Measurements from ENCODE around the gene KLRC3.
"Not testable (repeated sequence)": the region's sequence is repeated elsewhere in the genome, so short reads cannot be mapped to it uniquely, and the experiment has no call there.

The KLRC3 gene

GRCh38 chr12:10430623-10431022 lies 10.2 kb upstream of the KLRC3 start:
- not testable (repeated sequence) for H3K4me1 ChIP-seq, H3K27me3 ChIP-seq, H3K9ac ChIP-seq, H4K20me1 ChIP-seq, H3K4me3 ChIP-seq, H3K36me3 ChIP-seq, H3K4me2 ChIP-seq, H3K27ac ChIP-seq, H3K9me3 ChIP-seq

DNA sequence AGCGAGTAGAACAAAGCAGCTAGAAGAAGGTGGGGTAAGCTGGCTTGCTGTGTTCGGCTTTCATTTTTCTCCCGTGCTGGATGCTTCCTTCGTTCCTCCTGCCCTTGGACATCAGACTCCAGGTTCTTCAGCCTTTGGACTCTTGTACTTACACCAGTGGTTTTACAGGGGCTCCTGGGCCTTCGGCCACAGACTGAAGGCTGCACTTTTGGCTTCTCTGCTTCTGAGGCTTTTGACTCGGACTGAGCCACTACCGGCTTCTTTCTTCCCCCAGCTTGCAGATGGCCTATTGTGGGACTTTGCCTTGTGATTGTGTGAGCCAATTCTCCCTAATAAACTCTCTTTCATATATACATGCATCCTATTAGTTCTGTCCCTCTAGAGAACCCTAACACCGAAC lies 5.5 kb upstream of the KLRC3 start:
- not testable (repeated sequence) for H3K27ac ChIP-seq, H3K36me3 ChIP-seq, H4K20me1 ChIP-seq, H3K4me2 ChIP-seq, H3K27me3 ChIP-seq, H3K9ac ChIP-seq, H3K9me3 ChIP-seq, H3K4me3 ChIP-seq, H3K4me1 ChIP-seq

DNA sequence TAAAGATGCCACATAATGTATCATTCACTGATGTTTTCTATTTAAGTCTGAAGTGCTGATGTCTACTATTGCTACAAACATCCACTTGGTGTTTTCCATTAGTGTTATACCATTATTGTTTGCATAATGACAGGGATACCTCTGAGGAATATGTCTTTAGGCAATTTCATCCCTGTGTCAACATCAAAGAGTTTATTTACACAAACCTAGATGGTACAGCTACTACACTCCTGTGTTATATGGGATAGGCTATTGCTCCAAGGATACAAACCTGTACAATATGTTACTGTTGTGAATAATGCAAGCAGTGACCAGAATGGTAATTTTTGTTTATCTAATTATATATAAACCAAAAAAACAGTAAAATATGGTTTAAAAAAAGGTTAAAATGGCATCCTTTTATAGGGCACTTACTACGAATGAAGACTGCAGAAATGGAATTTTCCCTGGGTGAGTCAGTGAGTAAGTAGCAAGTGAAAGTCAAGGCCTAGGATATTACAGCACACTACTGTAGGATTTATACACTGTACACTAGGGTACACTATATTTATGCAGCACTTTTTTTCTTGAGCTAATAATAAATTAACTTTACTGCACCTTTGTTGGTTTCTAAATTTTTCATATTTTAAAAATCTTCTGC lies 4.0 kb upstream of the KLRC3 start:
- not testable (repeated sequence) for H3K9ac ChIP-seq, H3K4me2 ChIP-seq, H3K4me3 ChIP-seq, H3K27ac ChIP-seq, H4K20me1 ChIP-seq, H3K36me3 ChIP-seq, H3K9me3 ChIP-seq, H3K4me1 ChIP-seq, H3K27me3 ChIP-seq

DNA sequence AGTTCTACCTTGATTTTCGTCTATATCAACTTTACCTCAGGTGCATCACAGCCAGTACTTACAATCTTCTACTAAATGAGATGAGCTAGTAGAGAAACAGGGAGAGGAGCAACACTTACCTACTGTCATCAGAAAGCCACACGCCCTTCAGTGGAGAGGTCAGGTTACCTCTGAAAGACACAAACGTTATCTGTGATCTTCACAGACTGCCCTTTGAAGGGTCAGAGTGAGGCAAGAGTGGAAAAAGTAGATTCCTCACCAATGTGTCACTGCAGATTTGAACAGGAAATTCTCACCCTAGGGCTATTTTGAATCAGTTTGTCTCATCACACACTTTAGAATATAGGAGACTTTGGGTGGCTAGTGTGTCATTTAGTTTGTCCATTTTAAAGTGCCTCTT lies 1.8 kb upstream of the KLRC3 start:
- not testable (repeated sequence) for H3K9me3 ChIP-seq, H3K36me3 ChIP-seq, H4K20me1 ChIP-seq, H3K4me3 ChIP-seq, H3K4me2 ChIP-seq, H3K4me1 ChIP-seq, H3K9ac ChIP-seq, H3K27me3 ChIP-seq, H3K27ac ChIP-seq

DNA sequence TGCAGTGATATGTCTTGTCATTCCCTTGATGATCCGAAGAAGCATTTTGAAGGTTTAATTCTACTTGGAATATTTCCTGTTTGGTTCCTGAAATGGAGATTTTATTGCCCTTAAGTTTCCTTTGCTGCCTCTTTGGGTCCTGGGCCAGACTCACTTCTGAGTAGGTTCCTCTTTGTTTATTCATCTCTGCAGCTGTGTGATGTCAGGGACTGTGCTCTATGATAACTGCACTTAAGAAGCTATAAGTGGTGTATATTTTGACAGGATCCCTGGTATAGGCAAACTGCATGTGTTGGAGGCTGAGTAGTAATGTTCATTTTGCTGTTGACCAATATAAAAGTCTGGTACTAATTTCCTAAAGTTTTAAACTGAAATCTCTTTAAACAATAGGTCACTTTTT lies 11.0 kb downstream of the KLRC3 start, which contains the start of gene KLRC4:
Gene KLRC4, minus strand, starts transcription at position 366 of the 400 bp plus-strand sequence. Its CDS starts 182 bp downstream, at position 184.
- Histone ChIP-seq H3K9me3 (no peaks in the 10 kb centered on the region; the same call in 1 of the 2 replicates), H3K4me2 (no peak within 1 kb of the TSS), H3K27me3 (no peaks in the 10 kb centered on the region), H3K4me1 (no peaks in the 10 kb centered on the region), H3K36me3 (no peaks in the 10 kb centered on the region), H4K20me1 (no peaks in the 10 kb centered on the region), H3K27ac (no peak within 1 kb of the TSS), H3K9ac (no peak within 1 kb of the TSS), H3K4me3 (no peak within 1 kb of the TSS)
- TF ChIP-seq Cebpa-rat (IDR thresholded peaks at IDR 0.05), result no peak

DNA sequence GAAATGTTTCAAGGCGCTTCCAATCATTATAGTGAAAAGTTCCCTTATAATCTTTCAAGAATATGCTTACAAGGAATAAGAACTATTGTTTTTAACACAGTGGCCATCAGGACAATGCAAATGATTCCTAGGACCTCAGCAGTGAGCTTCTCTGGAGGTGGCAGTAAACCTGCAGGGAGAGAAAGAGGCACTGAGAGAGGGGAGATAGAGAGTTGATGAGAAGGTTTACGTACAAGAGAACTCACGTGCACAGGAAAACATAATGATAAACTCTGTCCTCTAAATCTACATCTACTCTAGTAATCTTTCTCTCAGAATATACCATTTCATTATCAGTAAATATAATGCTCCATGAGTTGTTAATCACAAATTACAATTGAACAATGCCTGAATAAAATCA lies 11.6 kb downstream of the KLRC3 start:
- H3K4me3 ChIP-seq, result no peak overlapping the region
- TF ChIP-seq Cebpa-rat (IDR thresholded peaks at IDR 0.05), result no peak
- no peaks in the 10 kb centered on the region for H4K20me1 ChIP-seq
- no peaks in the 10 kb centered on the region for H3K4me1 ChIP-seq
- H3K4me2 ChIP-seq, result no peak overlapping the region
- no peak overlapping the region for H3K27ac ChIP-seq
- no peaks in the 10 kb centered on the region; the same call in 1 of the 2 replicates for H3K9me3 ChIP-seq
- no peaks in the 10 kb centered on the region for H3K36me3 ChIP-seq
- no peaks in the 10 kb centered on the region for H3K27me3 ChIP-seq
- H3K9ac ChIP-seq, result no peak overlapping the region

DNA sequence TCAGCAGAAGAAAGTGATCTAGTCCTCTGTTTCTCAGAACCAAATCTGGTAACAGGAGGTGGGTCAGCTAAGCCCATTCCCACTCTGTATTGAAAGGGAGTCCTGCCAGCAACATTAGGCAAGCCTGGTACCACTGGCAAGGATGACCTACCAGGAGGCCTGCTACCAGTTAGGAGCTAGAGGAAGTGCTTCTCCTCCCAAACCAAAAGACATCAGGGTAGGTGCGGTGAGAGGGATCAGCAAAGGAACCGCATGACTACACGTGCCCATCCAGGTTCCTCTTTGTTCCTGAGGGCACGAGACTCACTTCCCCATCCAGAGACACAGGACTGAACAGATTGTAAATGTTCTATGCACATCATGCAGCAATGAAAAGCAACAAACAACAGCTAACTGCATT lies 13.7 kb downstream of the KLRC3 start:
- no peaks in the 10 kb centered on the region; the same call in 1 of the 2 replicates for H3K9me3 ChIP-seq
- no peak overlapping the region for H3K4me2 ChIP-seq
- no peak overlapping the region for H3K9ac ChIP-seq
- no peak for TF ChIP-seq Cebpa-rat (IDR thresholded peaks at IDR 0.05)
- no peaks in the 10 kb centered on the region for H3K4me1 ChIP-seq
- H4K20me1 ChIP-seq, result no peaks in the 10 kb centered on the region
- no peak overlapping the region for H3K4me3 ChIP-seq
- H3K27me3 ChIP-seq, result no peaks in the 10 kb centered on the region
- H3K36me3 ChIP-seq, result no peaks in the 10 kb centered on the region
- no peak overlapping the region for H3K27ac ChIP-seq

- H3K9me3 ChIP-seq, result no peaks in the 10 kb centered on the region; the same call in 1 of the 2 replicates
- no peak overlapping the region for H3K4me2 ChIP-seq
- no peaks in the 10 kb centered on the region for H3K4me1 ChIP-seq
- no peak overlapping the region for H3K27ac ChIP-seq
- no peaks in the 10 kb centered on the region for H4K20me1 ChIP-seq
- no peak overlapping the region for H3K4me3 ChIP-seq
- H3K36me3 ChIP-seq, result no peaks in the 10 kb centered on the region
- no peak for TF ChIP-seq Cebpa-rat (IDR thresholded peaks at IDR 0.05)
- no peak overlapping the region for H3K9ac ChIP-seq
- H3K27me3 ChIP-seq, result no peaks in the 10 kb centered on the region
Observed at GRCh38 chr12:10405294-10405693, 15.1 kb downstream of the KLRC3 start.

DNA sequence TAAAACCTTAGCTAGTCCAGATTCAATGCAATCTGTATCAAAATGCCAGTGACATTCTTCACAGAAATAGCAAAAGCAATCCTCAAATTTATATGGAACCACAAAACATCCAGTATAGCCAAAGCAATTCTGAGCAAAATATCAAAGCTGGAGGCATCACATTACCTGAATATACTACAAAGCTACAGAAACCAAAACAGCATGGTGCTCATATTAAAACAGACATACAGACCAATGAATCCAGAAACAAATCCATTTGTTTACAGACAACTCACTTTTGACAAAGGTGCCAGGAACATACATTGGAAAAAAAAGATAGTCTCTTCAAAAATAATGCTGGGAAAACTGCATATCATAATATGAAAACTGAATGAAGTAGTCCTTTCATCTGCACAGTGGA lies 15.6 kb downstream of the KLRC3 start:
- Histone ChIP-seq H3K36me3 (no peaks in the 10 kb centered on the region), H3K9ac (no peak overlapping the region), H3K27ac (no peak overlapping the region), H3K9me3 (no peaks in the 10 kb centered on the region; the same call in 1 of the 2 replicates), H3K4me1 (no peaks in the 10 kb centered on the region), H3K4me3 (no peak overlapping the region), H4K20me1 (no peaks in the 10 kb centered on the region), H3K27me3 (no peaks in the 10 kb centered on the region), H3K4me2 (no peak overlapping the region)
- no peak for TF ChIP-seq Cebpa-rat (IDR thresholded peaks at IDR 0.05)

- Histone ChIP-seq H3K9me3 (no peaks in the 10 kb centered on the region; the same call in 1 of the 2 replicates), H3K4me1 (peaks cover 24% of the 10 kb centered on the region), H3K4me3 (no peak overlapping the region), H3K4me2 (no peak overlapping the region), H4K20me1 (no peaks in the 10 kb centered on the region), H3K9ac (no peak overlapping the region), H3K27me3 (no peaks in the 10 kb centered on the region), H3K36me3 (no peaks in the 10 kb centered on the region), H3K27ac (no peak overlapping the region)
- no peak for TF ChIP-seq Cebpa-rat (IDR thresholded peaks at IDR 0.05)
Observed at GRCh38 chr12:10400829-10401228, 19.6 kb downstream of the KLRC3 start.

DNA sequence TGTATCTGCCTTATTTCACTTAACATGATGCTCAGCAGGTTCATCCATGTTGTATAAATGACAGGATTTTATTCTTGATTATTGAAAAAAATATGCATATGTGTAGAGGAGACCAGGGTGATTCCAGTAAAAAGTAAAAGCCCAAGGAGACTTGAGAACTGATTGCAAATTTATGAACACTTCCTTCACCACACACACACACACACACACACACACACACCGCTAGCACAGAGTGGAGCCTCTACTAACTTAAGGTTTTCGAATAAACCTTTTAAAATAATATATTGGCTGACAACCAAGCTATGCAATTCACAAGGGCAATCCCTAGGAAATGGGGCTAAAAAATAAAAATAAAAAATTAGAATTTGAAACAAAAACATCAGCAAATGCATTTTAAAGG lies 22.2 kb downstream of the KLRC3 start:
- Histone ChIP-seq H3K27ac (no peak overlapping the region), H3K36me3 (no peaks in the 10 kb centered on the region), H3K9me3 (no peaks in the 10 kb centered on the region), H3K27me3 (no peaks in the 10 kb centered on the region), H4K20me1 (no peaks in the 10 kb centered on the region), H3K4me2 (peak overlapping the region; percentile 45), H3K4me3 (no peak overlapping the region), H3K4me1 (peaks cover 48% of the 10 kb centered on the region), H3K9ac (no peak overlapping the region)
- TF ChIP-seq Cebpa-rat (IDR thresholded peaks at IDR 0.05), result no peak
